GM19193 (cell line): ENCODE measurements around the gene MYG1.

Experiments used
- POLR2A ChIP-seq: IDR thresholded peaks from 4 replicates; pipeline ENCODE4 v1.6.1; 2011; ENCODE audit not compliant: insufficient read depth, insufficient read length; ENCODE audit errors: extremely low read depth

MYG1 gene

DNA sequence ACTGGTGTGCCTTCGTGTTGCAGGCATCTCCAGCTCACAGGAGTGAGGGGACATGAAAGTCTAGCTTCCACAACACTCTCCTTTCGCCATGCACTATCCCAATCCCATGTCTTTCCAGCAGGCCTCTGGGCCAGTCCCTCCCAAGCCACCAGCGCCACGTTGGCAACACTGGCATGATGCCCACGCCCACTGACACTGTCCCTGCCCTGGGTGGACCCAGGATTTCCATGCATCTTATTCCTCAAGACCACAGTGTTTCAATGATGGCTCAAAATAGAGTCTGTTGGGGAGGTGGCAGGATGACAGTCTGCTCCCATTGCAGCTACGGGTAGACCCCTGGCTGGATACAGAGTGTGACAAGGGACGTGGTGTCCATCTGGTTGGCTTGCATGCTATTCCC is 34.4 kb downstream of the MYG1 start:
- TF ChIP-seq POLR2A = no peak

DNA sequence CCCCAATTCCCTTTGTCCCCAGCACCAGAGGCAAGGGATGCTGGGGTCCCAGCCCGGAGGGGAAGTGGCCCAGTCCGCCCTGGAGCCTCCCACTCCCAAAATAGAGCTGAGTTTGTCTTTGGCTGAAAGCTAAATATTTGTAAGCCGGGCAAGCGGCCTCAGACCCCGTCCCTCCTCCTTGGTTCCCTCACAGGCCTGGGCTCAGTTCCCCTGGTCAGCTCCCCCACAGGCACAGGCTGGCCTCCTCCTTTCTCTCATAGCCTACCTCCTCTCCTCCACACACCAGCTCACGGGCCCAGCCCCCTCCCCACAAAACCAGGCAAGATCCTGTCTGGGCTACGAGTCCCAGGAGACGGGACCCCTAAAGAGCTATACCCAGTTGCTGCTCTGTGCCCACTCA is 35.3 kb downstream of the MYG1 start:
- TF ChIP-seq POLR2A = no peak

DNA sequence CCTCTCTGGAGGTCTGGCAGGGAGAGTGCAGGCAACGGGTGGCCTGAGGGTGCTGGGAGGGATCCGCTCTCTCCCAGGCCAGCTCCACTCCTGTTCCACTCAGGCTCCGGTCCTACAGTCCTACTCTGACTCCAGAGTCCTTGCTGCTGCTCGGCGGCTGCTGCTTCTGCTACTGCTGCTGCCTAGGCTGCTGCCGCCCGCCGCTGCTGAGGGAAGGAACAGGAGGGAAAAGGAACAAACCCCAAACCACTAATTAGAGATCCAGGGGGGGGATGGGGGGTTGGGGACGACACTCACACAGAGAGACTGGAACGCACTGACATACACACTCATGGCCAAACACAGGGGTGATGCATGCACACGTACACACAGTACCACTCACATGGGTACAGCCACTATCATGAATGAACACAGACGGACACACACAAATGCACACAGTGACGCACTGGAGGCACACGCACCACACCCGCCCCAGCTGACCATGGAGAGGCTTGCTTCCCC is 36.7 kb downstream of the MYG1 start, which contains the start of gene SP7:
Gene SP7 (minus strand): TSS at position 174 of the 501 bp plus-strand sequence. CDS start 708 bp downstream, outside the sequence.
- TF ChIP-seq POLR2A = no peak

DNA sequence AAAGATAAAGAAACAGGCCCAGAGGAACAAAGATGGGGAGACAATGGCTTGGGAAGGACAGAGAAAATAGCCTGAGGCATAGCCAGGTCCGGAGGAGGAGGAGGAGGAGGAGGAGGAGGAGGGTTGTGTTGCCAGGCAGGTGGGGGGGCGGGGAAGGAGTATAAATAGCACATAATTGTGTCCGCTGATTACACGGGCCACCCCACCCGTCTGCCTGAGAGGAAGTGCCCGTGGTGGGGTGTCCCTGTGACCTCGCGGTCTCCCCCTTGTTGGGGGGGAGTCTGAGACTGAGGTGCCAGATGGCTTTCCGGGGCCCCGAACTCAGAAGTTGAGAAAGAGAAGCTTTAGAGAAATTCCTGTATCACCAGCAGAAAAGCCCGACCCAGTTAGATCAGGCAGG is 38.5 kb downstream of the MYG1 start:
- no peak for TF ChIP-seq POLR2A

DNA sequence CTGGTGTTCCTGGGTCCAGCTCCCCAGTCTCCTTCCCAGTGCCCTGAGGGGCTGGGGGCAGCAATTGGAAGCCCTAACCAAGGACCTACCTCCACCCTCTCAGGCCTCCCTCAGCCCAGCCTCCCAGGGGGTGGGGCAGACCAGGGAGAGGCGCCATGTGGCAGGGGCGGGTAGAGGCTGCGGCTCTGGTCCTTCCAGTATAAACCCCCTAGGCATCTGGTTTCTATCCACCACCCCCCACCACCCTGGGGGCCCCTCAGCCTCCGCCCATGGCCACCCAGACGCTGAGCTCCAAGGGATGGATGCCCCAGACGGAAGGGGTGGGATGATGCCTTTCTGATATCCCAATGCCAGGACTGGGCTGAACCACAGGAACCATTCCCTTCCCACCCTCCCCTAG is 39.4 kb downstream of the MYG1 start:
- no peak for TF ChIP-seq POLR2A

DNA sequence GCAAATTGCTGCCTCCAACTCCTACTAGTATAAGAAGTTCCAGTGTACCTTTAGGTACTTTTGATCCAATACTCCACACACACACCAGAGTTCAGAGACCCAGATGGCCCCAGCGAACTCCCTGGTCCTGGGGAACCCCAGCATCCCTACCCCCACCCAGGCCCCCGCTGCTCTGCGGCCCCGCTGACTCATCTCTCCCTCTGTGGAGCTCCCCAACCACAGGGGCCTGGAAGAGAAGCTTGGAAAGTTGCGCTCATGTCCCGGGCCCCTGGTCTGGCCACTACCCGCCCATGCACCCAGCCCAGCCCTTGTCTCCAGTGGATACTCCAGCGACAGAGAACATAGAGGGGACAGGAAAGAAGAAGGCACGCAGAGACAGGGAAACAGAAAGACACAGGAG is 40.9 kb downstream of the MYG1 start:
- no peak for TF ChIP-seq POLR2A

DNA sequence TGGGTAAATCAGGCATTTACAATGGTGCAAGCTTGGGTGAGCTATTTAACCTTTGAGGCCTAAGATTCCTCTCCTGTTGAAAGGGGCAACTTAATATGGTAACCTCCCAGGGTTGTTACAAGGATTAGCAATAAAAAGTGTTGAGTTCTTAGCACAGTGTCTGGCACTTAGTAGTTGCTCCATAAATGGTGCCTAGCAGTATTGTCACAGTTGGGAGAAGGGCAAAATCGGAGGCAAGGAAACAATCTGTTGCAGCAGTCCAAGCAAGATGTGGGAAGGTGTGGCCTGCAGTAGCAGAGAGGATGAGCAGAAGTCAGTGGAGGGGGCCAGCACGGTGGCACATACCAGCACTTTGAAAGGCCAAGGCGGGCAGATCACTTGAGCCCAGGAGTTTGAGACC is 44.0 kb downstream of the MYG1 start:
- TF ChIP-seq POLR2A = no peak

DNA sequence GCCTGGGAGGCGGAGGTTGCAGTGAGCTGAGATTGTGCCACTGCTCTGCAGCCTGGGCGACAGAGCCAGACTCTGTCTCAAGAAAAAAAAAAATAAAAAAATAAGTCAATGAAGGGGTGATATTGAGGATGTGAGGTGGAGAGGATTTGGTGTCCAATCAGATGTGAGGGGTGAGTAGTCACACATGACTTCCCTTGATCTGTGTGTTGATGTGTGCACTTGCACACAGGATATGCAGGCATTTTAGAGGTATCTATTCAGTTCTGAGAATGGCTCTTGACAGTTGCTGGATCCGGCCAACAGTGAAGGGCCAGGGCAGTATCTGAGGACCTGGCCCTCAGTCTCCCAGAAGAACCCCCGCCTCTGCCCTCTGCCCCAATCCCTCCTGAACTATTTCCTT is 44.5 kb downstream of the MYG1 start:
- TF ChIP-seq POLR2A = no peak

DNA sequence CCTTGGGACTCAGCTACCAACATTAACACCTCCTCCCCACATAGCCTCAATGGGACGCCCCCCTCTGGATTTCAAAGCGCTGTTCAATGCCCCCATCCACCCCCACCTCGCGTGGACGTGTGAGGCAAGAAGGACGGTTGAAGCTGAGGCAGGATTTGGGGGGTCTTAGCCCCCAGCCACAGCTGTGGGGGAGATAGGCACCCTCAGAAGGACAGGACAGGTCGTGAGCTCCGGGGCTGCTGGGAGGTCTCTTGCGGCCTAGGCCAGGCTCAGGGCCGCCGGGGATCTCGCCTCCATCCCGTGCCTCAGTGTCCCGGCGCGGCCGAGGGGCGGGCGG is 45.0 kb downstream of the MYG1 start:
- TF ChIP-seq POLR2A = no peak

DNA sequence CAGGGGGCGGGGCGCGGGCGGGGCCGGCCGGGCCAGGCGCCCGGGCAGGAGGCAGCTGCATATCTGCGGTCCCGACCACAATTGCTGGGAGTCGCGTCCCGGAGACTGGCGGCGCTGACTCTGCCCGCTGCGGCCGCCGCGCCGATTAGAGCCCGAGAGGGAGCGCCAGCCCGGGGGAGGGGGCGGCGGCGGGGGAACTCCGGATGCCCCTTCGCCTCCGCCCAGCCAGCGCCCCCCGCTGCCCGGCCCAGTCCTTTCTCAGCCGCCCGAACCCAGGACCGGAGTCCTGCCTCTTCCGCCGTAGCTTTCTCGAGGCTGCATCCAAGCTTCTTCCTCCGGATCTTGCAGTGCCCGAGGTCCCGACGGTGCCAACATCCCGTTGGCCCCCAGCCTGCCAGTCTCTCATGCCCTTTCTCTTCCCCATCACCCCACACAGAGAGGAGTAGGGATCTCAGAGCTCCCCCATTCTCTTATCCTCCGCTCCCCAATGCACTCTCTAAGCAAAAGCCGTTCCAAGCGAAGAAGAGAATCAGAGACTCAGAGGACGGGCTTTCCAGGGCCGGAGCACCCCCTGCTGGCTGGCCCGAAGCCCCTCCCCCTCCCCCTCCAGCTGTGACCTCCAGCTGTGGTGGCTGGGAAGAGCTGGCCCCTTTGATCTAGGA is 45.5 kb downstream of the MYG1 start:
- TF ChIP-seq POLR2A = no peak

DNA sequence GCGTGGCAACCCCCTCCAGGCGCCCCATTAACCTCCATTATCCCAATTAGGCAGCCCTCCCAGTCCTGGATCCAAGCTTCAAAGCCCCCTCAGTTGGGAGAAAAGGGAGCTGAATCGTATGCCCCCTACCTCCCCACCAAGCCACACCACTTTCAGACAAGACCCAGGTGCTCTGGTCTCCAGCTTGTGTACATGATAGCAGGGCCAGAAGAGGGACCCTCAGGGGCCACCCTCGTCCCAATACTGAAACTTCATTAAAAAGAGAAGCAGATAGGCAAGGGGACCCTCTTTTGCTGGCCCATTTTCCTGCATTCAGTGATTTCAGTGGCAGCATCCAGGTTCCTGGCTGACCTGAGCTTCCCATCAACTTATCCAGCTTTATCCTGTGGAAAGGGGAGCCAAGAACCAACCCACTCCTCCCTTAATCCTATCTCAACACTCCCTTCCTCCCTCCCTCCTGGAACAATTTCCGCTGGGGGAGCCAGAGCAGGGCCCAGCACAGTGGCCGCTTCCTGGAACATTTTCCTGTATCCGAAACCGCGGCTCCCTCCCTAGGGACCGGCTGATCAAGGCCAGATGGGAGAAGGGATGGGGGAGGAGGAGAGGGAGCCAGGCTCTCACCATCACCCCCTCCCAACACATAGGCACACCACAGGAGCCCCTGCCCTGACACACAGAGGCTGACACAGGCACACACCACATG is 46.1 kb downstream of the MYG1 start:
- TF ChIP-seq POLR2A = no peak

DNA sequence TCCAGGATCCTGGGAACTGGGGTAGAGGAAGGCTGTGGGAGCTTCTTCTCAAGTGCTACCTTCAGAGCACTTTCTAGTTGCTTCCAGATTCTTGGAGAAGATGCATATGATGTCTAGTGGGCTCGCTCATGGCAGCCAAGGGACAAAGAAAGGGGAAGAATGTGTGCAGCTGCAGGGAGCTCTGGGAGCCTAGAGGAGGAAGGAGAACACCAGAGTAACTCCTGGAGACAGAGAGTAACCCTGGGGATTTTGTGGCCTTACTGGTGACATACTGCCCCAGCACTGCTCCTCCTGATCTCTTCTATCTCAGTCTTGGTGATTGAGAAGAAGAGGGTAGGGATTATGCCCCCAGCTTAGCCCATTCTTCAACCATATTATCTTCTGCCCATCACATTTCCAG is 47.0 kb downstream of the MYG1 start:
- TF ChIP-seq POLR2A = no peak

DNA sequence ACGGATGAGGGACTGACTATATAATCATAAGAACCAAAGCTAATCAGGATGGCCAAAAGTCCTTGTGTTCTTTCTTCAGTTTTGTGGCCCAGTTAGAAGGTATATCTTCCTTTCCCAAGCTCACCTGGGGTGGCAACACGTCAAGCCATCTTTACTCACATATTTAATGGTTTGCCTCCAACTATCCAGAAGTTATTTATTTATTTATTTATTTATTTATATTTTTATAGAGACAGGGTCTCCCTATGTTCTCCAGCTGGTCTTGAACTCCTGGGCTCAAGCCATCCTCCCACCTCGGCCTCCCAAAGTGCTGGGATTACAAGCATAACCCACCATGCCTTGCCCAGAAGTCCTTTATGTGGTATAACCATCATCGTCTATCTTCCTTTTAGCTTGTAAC is 48.4 kb downstream of the MYG1 start:
- TF ChIP-seq POLR2A = no peak

DNA sequence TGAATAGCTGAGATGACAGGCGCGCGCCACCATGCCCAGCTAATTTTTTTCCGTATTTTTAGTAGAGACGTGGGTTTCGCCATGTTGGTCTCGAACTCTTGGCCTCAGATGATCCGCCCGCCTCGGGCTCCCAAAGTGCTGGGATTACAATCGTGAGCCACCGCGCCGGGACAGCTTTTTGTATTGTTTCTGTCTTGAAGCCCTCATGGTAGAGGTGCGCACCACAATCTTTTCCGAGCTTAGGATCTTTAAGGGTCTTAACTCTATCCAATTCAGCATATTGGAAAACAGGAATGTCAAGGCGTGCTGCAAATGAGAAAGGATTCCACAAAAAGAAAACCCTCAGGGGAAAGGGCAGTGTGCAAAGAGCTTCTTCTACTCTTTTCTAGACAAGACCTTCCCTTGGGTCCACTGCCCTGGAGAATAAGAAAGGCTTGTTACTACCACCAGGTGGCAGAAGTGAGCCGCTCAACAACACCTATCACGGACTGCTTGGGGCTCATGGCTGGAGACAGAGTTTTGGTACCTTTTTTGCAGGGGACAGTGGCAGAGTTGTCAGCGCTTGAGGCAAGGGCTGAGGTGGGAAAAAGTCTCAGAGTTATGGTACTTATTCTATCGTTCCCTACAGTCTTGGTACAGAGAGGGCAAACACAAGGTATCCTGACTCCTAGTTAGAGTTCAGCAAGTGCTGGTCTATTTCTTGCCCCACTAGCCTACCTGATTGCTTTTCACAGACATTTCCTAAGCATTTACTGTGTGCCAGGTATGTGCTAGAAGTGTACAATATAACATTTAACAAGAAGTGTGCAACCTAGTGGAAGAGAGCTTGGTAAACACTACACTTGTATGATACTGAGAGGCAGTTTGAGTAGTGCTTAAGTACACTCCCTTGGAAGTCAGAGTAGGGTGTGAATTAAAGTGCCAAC is 53.1 kb downstream of the MYG1 start:
- no peak for TF ChIP-seq POLR2A

DNA sequence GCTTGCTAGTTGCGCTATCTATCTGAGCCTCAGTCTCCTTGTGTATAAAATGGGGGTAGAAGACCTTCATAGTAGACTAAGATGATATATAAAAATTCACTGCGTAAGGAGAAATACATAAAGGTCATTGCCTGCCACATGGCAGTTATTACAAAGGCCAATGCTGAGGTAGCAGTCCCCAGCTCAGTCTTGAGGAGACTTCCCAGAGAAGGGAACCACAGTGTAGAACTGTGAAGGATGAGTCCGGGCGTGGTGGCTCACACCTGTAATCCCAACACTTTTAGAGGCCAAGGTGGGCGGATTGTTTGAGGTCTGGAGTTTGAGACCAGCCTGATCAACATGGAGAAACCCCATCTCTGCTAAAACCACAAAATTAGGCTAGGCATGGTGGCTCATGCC is 53.8 kb downstream of the MYG1 start:
- no peak for TF ChIP-seq POLR2A

DNA sequence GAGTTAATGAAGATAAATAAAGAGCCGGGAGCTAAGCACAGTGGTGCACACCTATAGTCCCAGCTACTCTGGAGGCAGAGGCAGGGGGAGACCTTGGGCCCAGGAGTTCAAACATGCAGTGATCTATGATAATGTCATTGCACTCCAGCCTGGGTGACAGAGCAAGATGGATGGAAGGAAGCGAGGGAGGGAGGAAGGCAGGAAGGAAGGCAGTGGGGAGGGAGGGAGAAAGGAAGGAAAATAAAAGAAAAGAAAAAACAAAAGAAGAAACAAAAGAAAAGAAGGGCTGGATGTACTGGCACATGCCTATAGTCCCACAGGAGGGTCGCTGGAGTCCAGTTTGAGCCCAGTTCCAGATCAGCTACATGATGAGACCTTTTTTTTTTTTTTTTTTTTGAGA is 55.6 kb downstream of the MYG1 start:
- TF ChIP-seq POLR2A = no peak
